ENCODE measurements around the gene INPP4A. TPM values are rescaled to one million over a fixed set of nuclear protein-coding genes. Genes with fewer than 3 reads are reported as not detected.
A peak's percentile ranks its signal among the peaks of the same experiment; 100 is the strongest.

Gene INPP4A
- total and polyA plus RNA-seq, 10 of the 15 experiments (the other 5 are each of a cell fraction or from before 2014, with no cell fraction given), result 4.7 to 62.3 (median 36.9) TPM

GRCh38 chr2:98445683-98446581, 1.3 kb downstream of the INPP4A start (continued):
- TF ChIP-seq IRF5 (IDR thresholded peaks at IDR 0.05; ENCODE audit: borderline replicate concordance), result no peak
- no peak for TF ChIP-seq SUPT20H (IDR thresholded peaks at IDR 0.05; ENCODE audit: borderline replicate concordance, control insufficient read depth, low read depth, low read length)
- TF ChIP-seq BRCA1 (IDR thresholded peaks at IDR 0.05; ENCODE audit: low read depth, low read length), result no peak
- TF ChIP-seq CHD2 (IDR thresholded peaks at IDR 0.05; ENCODE audit: borderline replicate concordance, low read depth, low read length), result 0 out of 2 replicates have a peak, but pooled peaks have one; percentile 25
- no peak for TF ChIP-seq ATF2 (IDR thresholded peaks at IDR 0.05; ENCODE audit: low read length)
- no peak for TF ChIP-seq ZBTB11 (CRISPR knock-in tag; IDR thresholded peaks at IDR 0.05)
- no peak for TF ChIP-seq ZBTB40 (IDR thresholded peaks at IDR 0.05; ENCODE audit: borderline replicate concordance)
- TF ChIP-seq MTA3 (IDR thresholded peaks at IDR 0.05; ENCODE audit: borderline replicate concordance, low read length), result no peak
- no peak for TF ChIP-seq CREB1 (IDR thresholded peaks at IDR 0.05; ENCODE audit: low read depth)
- TF ChIP-seq CEBPZ (IDR thresholded peaks at IDR 0.05; ENCODE audit: low read depth, low read length), result no peak
- no peak for TF ChIP-seq ASH2L (IDR thresholded peaks at IDR 0.05; ENCODE audit: borderline replicate concordance, low read depth)
- TF ChIP-seq EP300 (IDR thresholded peaks at IDR 0.05; ENCODE audit: borderline replicate concordance in 1 of 2, control insufficient read depth in 1 of 2, low read depth in 2 of 2, low read length in 2 of 2), result no peak
- TF ChIP-seq ZNF207 (IDR thresholded peaks at IDR 0.05; ENCODE audit: borderline replicate concordance), result no peak

All from GM12878 (cell line).